Stimulated activated CD4-positive, alpha-beta T cell treated with anti-CD3 and anti-CD28 coated beads, TNF-alpha, amount 100 ng/mL, for 4 hours (primary cell): Measurements from ENCODE around the gene PEF1.
"Not testable (repeated sequence)": the region's sequence is repeated elsewhere in the genome, so short reads cannot be mapped to it uniquely, and the experiment has no call there.

Source experiments
- DNase-seq, 3 experiments: peaks; one replicate each; pipeline ENCODE4 v3.0.0-alpha.2; 2020; ENCODE audit warnings: low read depth in 3 of 3

Gene PEF1

GRCh38 chr1:31614414-31615005, 30.2 kb downstream of the PEF1 start:
- no peak for DNase-seq

GRCh38 chr1:31609514-31610118, 35.1 kb downstream of the PEF1 start:
- DNase-seq, result no peak

GRCh38 chr1:31607360-31607759, 37.3 kb downstream of the PEF1 start:
- no peak for DNase-seq

- no peak for DNase-seq
Observed at GRCh38 chr1:31605908-31606427, 38.7 kb downstream of the PEF1 start.

DNA sequence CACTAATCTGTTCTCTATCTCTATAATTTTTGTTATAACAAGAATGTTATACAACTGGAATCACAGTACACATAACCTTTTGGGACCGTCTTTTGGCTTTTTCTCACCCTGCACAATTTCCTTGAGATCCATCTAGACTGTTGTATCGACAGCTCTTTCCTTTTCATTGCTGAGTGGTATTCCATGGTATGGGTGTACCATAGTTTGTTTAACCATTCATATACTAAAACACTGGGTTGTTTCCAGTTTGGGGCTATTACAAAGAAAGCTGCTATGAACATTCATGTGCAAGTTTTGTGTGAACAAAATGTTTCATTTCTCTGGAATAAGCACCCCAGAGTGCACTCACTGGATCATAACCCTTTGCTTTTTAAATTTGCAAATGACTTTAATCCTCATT, 42.6 kb downstream of the PEF1 start:
- no peak for DNase-seq

- no peak for DNase-seq
Observed at GRCh38 chr1:31600641-31601040, 44.0 kb downstream of the PEF1 start.

GRCh38 chr1:31598980-31599379, 45.7 kb downstream of the PEF1 start:
- DNase-seq, result no peak

GRCh38 chr1:31596737-31597097, 48.0 kb downstream of the PEF1 start:
- no peak for DNase-seq

DNA sequence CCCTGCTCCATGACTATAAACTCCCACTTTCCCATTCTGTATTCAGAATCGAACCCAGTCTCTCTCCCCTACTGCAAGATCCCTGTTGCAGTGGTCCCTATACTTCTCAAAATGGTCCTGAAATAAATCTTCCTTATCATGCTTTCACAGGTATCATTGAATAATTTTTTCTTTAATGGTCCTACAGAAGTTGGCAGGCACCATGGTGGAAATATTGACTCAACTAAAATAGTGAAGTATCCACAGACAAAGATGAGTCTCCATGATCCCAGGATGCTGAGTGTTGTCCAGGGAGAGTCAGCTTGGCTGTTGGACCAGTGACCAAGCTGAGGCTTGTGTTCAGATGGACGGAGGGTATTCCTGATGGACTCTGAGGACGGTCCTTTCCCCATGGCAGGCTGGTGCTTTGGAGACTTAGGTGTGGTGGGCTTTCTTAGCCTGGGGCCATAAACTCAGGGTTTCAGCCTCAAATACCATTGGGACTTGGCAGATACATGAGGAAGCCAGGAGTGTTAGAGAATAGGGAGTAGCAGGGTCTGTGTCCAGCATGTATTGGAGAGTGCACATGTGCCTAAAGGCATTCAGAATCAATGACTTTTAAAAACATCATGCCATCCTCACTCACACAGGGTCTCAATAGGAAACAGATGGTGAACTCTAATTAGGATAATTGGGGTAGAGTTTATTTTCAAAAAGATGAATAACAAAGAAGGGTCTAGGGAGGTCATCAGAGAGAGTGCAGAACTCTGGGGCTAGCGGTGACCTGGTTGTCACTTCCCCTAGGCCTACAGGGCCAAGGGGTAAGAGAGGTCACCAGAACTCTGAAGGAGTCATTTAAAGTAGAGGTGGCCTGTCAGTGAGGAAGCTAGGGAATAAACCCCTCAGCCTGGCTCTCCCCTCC, 48.6 kb downstream of the PEF1 start:
- no peak for DNase-seq

DNA sequence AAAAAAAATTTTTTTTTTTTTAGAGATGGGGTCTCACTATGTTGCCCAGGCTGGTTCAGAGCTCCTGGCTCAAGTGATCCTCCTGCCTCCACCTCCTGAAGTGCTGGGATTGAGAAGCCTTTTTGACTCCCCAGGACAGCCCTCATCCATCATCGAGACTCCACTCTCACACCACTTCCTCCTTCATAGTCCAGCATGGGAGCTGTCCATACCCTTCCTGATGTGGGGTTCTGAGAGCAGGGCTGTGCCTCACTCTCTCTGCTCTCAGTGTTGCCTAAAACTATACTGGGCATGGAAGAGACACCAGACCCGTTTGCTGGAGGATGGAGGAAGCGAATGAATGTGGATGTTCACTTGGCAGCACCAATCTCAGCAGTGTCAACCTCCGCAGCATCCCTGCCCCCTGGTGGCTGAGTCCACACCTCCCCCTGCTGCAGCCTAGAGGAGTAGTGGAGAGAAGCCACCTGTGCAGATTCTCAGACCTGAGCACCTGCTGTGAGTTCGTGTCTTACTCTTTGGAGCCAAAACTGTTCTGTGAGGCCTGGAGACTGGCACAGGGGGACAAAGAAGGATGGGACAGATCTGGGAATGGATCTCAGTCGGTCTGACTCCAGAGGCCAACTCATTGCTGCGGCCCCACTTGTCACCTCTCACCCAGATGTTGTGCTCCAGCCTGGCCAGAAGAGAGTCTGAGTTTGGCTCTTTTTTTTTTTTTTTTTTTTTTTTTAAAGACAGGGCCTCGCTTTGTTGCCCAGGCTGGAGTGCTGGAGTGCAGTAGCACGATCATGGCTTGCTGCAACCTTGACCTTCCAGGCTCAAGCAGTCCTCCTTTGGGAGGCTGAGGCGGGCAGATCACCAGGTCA, 50.7 kb downstream of the PEF1 start:
- DNase-seq, result peak in 2 of 3 experiments; percentile 27 to 36

GRCh38 chr1:31593136-31593665, 51.5 kb downstream of the PEF1 start:
- DNase-seq, result no peak

- no peak for DNase-seq
Observed at GRCh38 chr1:31592132-31592531, 52.5 kb downstream of the PEF1 start.

- no peak for DNase-seq
Observed at GRCh38 chr1:31591425-31592093, 53.1 kb downstream of the PEF1 start.

DNA sequence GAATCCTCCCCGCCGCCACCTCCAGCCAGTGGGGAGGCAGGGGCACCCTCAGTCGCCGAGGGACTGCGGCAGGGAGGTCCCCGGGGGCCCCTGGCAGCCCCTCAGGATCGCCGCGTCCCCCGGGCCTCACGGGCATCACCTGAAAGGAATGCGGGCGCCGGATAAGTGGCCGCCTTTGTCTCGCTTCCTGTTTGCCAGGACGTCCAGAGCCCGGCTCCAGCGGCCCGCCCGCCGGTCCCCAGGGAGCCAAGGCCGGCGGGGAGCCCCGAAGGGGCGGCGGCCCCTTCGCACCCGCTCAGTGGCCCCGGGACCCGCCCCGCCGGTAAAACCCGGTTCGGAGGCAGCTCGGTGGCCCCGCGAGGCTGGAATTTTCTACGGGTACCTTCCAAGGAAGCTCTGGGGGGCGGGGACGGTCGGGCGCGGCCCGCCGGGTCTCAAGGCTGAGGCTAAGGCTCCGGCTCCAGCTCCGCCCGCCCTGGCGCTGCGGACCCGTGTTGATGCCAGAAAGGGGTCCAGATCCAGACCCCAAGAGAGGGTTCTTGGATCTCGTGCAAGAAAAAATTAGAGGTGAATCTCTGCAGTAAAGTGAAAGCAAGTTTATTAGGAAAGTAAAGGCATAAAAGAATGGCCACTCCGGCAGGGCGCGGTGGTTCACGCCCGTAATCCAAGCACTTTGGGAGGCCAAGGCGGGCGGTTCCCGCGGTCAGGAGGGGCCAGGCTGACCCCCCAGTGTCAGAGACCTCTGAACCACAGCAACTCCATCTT, 55.7 kb downstream of the PEF1 start:
- DNase-seq, result no peak

GRCh38 chr1:31587720-31588423, 56.8 kb downstream of the PEF1 start:
- DNase-seq, result peak; percentile 7 to 23 (median 10)

GRCh38 chr1:31587328-31587699, 57.4 kb downstream of the PEF1 start:
- DNase-seq, result not testable (repeated sequence)

DNA sequence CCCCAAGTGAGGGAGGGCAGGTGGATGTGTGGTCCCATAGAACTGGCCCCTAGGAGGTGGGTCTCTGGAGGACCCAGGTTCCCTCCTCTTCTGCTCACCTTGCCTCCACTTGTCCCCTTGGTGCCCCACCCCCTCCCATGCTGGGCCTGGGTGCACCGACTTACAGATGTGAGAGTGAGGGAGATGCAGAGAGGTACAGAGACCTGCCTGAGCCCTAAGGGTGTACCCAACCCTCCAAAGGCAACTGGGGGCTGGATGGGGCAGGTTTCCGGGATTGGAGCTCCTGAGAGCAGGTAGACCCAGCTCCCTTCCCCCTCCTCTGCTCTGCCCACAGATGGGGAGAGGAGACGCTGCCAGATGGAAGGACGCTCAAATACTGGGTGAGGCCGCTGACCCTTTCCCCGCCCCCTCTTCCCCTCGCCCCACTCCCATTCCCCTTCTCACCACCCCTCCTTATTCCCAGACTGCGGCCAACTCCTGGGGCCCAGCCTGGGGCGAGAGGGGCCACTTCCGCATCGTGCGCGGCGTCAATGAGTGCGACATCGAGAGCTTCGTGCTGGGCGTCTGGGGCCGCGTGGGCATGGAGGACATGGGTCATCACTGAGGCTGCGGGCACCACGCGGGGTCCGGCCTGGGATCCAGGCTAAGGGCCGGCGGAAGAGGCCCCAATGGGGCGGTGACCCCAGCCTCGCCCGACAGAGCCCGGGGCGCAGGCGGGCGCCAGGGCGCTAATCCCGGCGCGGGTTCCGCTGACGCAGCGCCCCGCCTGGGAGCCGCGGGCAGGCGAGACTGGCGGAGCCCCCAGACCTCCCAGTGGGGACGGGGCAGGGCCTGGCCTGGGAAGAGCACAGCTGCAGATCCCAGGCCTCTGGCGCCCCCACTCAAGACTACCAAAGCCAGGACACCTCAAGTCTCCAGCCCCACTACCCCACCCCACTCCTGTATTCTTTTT, 58.0 kb downstream of the PEF1 start:
- no peak for DNase-seq

DNA sequence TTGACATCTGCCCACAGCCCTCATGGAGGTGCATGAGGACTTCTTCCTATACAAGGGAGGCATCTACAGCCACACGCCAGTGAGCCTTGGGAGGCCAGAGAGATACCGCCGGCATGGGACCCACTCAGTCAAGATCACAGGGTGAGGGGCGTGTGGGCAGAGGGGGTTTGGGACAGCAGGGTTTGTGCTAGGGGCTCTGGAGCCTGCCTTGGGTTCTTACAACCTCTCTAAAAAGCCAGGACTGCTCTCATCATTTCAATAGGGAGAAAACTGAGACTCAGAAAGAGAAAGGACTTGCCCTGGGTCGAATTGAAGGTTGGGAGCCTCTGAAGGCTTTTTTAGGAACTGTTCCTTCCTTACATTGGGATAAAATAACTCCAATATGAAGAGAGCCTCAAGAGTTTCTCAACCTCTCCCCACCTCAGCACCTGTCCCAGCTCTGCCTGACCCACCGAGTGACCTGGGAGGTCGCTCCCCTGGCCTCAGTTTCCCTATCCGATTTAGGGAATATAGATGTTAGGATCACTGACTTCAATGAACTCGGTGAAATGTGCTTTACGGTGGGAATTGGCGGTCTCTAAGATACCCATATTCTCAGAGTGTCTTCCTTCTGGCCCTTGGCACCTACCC, 58.8 kb downstream of the PEF1 start:
- no peak for DNase-seq
